GM18499 (cell line): ENCODE measurements around the gene RAPGEF1.
"Not testable (repeated sequence)": the region's sequence is repeated elsewhere in the genome, so short reads cannot be mapped to it uniquely, and the experiment has no call there.

Source experiments
- ATAC-seq: cut with Tn5 transposase; IDR thresholded peaks from one replicate; pipeline ENCODE4 v1.9.1; 2021; ENCODE audit warnings: moderate number of reproducible peaks; ENCODE audit not compliant: insufficient read depth, unreplicated experiment

Gene RAPGEF1

DNA sequence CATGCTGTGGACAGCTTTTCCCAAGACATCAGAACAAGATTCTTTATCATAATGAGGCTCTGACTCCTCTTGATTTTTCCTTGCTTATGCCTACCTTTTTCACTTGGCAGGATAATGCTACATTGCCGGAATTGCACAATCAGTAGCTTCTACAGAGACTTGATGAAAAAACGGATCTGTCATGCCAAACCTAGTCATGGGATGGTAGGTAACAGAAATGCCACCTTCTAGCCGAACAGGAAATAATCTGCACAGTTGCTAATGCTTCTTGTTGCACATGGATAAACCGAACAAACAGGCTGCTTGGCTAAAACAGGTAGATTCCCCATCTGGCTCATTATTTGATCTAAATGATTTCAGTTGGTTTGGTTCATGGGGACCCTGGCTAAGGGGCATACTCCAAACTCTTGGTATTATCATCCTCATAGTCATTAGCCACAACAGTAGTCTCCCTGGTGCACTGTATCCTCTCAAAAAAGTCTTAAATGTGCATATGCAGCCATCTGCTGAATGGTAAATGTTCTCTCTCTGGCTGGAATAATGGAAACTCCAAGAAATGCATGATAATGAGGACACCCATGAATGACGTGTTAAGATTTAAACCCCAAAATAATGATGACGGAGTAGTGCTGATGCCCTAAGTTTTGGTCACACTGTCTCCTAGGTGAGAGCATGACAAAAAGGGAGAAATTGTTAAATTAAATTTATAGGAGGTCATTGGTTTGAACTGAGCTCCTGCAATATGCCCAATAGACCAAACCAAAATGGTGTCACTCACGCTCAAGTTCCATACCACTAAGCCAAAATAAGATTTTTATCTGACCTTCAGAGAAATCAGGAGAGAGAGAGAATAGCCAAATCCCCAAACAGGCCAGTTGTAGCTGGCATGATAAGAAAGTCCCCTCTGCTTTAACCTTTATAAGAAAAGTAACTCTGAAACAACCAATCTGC lies 47.0 kb downstream of the RAPGEF1 start:
- ATAC-seq, result no peak

DNA sequence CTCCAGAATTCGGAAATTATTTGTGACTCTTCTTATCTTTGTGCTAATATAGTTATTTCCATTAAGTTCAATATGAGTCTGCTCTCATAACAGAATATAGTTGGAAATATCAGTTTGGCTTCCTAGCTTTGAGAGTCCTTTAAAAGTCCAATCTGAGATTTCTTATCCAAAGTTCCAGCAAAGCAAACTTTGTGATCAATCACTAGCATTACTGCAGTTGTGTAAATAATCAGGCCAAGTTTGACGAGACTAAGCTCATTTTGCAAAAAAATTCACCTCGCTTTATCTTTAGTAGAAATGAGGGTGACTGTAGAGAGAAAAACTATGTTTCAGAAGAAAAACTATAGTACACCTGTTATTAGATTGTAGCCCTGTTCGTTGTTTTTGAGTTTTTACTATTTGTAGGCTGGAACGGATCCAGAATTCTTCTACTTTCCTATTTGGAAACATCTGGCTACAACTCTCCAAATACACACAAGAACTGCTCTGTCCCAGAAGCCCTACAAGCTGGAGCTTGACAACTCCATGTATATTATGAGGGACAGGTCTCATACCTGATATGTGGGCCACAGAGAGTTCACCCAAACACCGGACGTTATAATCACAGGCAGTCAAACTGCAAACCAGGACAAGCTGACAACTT lies 47.8 kb downstream of the RAPGEF1 start:
- no peak for ATAC-seq

DNA sequence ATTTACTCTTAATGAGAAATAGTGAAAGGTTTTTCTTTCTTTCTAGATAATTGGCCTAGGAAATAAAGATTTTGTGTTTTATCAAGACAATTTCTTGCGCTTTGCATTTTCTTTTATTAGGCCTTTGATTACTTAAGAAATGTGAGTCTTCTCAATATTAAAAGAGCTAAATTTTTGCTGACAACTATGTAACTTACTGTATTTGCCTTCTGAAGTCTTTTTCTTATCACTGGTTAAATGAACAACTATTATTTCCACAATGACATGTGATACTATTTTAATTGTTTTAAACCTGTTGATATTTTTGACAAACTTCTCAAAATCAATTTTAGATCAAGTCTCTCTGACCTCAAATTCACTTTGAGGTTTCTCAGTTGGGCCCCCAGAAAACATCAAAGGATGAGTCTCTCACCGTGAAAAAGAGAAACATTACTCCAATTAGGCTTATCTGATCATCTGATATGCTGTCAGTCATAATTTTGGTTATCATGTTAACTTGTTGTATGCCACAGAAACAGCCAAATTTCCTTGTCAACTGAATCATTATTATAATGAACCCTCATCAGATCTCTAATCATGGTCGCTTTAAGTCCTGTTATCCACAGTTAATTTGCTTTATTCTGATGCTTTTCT lies 48.8 kb downstream of the RAPGEF1 start:
- no peak for ATAC-seq

DNA sequence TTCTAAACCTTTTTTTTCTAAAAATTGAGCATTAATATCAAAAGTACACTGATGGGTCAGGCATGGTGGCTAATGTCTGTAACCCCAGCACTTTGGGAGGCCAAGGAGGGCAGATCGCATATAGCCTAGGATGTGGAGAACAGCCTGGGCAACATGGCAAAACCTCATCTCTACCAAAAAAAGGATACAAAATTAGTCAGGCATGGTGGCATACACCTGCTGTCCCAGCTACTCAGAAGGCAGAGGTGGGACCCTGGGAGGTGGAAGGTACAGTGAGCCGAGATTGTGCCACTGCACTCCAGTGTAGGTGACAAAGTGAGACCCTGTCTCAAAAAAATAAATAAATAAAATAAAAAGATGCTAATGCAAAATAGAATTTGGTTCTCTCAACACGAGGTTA lies 49.4 kb downstream of the RAPGEF1 start:
- ATAC-seq, result no peak

DNA sequence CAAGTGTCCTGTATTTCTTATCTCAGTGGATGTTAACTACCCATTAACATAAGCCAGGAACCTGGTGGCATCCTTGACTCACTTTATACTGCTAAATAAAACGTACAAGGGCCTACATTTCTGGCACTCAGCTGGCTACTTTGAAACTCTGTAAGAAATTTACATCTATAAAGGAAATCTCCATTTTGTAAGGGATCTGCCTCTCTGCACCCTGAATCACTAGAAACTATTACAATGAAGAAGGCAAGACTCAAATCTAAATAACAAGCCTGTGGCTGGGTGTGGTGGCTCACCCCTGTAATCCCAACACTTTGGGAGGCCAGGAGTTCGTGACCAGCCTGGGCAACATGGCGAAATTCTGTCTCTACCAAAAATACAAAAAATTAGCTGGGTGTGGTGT lies 51.5 kb downstream of the RAPGEF1 start:
- no peak for ATAC-seq

DNA sequence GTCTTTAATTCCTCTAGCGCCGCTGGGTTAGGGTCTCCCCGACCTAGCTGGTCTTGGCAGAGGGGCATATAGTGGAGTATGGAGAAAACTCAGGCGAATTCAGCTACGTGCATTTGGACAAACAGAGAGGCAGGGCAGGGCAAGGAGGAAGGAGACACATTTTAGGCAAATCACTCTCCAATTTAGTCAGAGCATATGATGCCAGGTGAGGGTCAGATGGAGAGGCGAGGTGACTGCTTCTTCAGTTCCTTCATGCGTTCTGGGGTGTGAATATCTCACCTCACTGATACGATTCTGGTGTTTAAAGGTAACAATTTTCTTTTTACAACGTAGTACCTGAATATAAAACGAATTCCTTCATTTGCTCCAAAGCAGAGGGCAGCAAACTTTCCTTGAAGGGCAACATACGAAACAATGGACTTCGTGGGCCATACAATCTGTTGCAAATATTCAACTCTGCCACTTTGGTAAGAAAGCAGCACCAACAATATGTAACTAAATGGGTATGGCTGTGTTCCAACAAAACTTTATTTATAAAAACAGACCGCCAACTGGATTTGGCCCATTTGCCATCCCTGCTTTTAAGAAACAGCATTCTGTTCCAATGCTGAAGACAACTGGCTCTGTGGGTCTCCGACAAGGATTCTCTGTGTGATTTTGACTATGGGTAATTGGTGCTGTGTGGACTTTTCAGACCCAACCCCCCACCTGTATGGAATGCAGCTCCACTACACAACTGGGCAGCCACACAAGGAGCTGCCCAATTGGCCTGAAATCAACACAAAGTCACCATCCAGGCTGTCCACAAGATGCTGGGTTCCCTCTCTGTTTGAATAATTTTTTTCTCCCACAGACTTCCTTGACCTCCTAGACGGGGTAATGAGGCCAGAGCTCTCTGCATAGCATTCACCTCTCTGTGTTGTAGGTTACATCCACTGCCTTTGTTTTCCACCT lies 53.8 kb downstream of the RAPGEF1 start:
- ATAC-seq, result no peak

DNA sequence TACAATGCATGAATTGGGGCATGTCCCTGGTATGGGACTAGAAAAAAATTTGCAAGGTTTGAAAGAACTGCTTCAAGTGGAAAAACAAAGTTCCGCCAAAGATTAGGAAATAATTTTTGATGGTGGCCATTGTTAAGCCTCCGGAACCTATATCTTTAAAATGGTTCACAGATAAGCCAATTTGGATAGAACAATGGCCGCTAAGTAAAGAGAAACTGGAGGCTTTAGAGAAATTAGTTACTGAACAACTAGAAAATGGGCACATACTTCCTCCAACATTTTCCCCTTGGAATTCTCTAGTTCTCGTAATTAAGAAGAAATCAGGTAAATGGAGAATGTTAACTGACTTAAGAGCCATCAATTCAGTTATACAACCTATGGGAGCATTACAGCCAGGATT lies 56.8 kb downstream of the RAPGEF1 start:
- ATAC-seq, result not testable (repeated sequence)

DNA sequence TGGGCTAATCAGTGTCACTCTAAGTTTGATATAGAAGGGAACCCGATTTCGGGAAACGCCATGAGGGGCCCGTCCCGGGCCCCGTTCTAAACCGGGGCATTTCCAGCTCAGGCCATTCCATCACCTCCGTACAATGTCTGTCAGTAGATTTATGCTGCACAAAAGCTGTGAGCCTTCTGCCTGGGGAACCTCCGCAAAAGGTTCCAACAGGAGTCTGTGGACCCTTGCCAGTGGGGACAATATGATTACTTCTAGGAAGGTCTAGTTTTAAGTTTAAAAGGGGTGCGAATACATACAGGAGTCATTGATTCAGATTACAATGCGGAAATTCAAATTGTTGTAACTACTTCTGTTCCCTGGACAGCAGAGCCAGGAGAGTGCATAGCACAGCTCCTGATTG lies 57.6 kb downstream of the RAPGEF1 start:
- no peak for ATAC-seq

DNA sequence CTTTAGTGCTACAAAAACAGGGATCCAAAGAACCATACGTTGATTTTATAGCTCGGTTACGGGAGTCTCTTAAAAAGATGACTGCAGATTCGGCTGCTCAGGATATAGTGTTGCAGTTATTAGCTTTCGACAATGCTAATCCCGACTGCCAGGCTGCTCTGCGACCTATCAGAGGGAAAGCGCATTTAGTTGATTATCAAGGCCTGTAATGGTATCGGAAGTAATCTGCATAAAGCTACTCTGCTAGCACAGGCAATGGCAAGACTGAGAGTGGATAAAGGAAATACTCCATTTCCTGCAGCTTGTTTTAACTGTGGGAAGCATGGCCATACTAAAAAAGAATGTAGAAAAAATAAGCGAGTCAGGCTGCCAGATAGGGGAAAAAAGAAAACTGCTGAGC lies 58.0 kb downstream of the RAPGEF1 start:
- ATAC-seq, result not testable (repeated sequence)

DNA sequence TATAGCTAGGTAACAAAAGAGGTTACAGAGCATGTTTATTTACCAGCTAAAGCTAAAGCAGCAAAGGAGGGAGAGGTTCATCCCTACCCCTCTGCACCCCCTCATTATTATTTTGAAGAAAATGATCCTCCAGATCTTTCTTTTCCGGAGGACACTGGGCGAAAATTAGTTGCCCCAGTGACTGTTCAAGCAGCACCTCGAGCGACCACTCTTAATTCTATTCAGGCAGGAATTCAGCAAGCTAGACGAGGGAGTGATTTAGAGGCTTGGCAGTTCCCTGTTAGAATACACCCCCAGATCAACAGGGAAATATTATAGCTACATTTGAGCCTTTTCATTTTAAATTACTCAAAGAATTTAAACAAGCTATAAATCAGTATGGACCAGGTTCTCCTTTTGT lies 58.8 kb downstream of the RAPGEF1 start:
- not testable (repeated sequence) for ATAC-seq

DNA sequence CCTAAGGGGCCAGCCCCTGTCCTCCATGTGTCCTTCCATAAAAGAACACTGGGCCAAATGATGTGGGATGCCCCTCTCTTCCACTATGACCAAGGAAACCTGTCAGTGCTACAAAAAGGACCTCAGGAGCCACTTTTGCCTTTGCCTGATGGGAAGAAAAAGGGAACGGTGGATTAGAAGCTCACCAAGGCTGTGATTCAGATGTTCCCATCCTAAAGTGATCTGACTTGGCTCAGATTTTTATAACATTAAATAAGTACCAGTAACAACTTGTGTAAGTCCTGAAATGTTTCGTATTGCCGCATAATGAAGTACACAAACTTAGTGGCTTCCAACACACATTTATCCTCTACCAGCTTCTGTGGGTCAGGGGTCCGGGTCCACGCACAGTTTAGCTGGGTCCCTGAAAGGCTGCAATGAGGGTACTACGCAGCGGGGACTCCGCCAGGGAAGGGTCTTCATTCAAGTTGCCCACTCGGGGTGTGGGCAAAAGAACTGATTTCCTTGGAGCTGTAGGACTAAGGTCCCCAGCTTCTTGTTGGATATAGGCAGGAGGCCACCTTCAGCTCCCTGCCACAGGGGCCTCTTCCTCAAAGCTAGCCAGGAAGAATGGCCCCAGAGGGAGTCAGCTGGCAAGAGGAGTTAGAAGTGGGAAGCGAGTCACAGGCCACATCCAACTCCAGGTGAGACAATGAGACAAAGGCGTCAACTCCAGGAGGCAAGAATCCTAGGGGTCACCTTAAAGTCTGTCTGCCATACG lies 60.4 kb downstream of the RAPGEF1 start:
- ATAC-seq, result no peak

DNA sequence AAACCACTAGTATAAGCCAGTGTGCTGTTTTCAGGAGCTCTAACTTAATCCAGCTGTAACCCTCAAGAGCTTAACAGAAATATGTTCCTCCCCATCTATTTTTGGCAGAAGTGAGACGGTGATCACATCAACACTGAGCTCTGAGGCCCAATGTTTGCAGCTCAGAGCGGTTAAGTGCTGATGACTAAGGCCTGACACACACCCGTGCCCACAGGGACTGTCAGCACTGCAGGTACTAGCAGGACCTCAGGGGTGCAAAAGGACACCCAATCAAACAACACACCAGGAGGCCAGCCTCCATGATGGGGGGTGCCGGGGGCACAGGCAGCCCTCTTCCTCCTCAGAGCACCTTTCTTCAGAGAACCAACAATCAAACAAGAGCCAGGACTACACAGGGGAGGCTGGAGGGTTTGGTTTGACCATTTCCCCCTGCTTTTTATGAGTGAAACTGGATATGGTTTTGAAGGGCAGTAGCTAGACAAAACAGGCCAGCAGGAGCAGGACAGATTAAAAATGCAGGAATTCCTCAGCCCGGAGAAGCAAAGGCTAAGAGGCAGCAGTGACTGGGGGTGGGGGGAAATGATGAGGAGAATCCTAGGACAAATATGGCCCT lies 61.3 kb downstream of the RAPGEF1 start:
- peak; percentile 57 for ATAC-seq

DNA sequence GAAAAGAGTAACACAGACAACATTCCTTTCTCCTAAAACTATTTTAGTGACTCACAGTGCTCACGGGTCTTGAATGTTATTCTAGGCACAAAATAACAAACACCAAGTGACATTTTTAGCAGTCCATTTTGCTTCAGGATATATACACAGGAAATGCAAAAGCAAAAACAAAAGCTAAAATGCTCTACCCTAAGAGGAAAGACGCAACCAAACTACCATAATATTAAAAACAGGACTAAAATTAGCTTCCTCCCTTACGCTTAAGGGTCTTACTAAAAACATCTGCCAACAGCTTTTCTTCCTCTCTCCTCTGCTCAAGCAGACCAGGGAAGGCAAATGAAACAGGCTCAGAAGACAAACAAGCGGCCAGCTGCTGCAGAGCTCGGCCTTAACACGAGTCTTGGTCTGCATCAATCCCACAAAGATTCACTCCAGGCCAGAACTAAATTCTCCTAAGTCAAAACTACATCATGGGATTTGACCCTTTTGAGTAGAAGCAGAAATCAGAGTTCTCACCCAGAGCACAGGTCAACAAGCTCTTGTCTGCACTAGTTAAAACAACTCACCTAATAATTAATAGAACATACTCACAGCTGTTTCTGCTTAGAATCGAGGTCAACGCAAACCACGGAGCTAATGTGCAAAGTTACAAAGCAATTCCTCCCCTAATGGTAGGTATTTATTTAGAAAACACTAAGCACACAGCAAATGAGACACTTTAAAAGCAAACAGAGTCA lies 62.3 kb downstream of the RAPGEF1 start:
- ATAC-seq, result no peak

DNA sequence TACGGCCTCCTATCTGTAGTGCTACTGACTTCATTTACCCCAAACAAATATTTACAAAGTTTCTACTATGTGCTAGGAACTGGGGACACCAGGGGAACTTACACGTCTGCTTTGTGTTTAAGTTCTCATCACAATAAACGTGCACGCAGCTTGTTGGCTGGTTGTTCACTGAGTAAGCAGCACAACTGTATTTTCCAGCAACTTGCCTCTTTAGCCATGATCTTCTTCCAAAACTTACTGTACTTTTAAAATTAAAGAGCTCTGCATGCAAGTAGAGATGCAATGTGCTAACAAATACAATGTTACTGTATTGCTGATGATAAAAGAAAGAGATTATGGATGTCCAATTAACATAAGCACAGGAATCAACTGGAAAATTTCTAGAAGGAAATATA lies 62.8 kb downstream of the RAPGEF1 start:
- ATAC-seq, result no peak

DNA sequence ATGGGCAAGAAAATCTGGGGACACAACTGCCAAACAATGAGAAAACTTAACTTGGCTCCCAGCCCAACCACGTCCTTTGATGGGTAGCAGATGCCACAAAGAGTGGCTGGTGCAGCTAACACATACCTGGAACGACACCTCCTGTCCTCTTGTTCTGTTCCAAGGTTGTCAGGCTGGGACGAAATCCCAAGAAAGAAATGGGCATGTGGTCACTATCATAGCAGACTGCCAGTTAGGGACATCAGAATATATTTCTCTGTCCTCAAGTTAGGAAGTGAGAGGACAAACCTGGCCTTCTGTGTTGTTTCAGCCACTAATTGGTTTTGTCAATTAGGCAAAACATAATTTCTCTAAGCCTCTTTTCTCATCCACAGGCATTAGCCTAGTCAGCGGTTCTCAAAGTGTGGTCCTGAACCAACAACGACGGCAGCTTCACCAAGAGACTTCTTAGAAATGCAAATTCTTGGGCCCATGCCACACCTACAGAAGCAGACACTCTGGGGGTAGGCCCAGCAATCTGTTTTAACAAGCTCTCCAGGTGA lies 63.4 kb downstream of the RAPGEF1 start:
- ATAC-seq, result no peak

DNA sequence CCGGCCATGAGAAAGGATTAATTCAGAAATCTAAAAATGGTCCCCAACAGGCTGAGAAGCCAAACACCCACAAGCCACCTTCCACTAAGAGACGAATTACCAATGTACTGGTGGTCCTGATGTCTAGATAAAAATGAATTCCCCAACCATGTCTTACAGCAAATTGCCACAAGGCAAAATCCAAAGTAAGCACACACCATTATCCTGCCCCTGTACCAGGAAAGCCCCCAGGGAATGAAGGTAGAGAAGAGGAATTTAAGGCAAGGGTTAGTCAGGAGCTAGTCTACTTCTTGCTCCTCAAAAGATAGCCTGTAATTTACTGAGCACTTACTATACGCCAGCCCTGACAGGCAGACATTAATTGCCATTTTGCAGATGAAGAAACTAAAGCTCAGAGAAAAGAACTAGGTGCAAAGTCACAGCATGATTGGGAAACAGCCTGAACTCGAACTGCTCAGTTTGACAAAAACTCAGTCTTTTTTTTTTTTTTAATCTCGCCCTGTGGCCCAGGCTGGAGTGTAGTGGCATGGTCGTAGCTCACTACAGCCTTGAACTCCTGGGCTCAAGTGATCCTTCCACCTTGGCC lies 64.3 kb downstream of the RAPGEF1 start:
- no peak for ATAC-seq
